Cardiac muscle cell (in vitro differentiated cells and primary cell): Measurements from ENCODE around the gene TBC1D4. TPM values are rescaled to one million over a fixed set of nuclear protein-coding genes. Genes with fewer than 3 reads are reported as not detected.

Experiments used
- DNase-seq, 2 donors: peaks; one replicate each; pipeline versions ENCODE4 v3.0.0 to v3.0.0-alpha.2; 2010 to 2017; ENCODE audit warnings: low read depth in 1 of 2, low spot score in 1 of 2
- H3K27ac ChIP-seq: fragments of 200-600 bp; sonication (generic); 2 replicates; pipeline ENCODE4 v1.5.1; 2016
- H3K27me3 ChIP-seq: fragments of 200-600 bp; sonication (generic); 2 replicates; pipeline ENCODE4 v1.6.0; 2016; ENCODE audit warnings: control low read depth
- H3K36me3 ChIP-seq: fragments of 200-600 bp; sonication (generic); 2 replicates; pipeline ENCODE4 v1.5.1; 2016; ENCODE audit warnings: control low read depth
- H3K4me1 ChIP-seq: fragments of 200-600 bp; sonication (generic); 2 replicates; pipeline ENCODE4 v1.8.1; 2017; ENCODE audit warnings: low read depth, mild to moderate bottlenecking, mixed run types
- H3K4me3 ChIP-seq: fragments of 200-600 bp; sonication (generic); 2 replicates; pipeline ENCODE4 v1.5.1; 2016; ENCODE audit warnings: mild to moderate bottlenecking
- H3K9me3 ChIP-seq: fragments of 200-600 bp; sonication (generic); 2 replicates; pipeline ENCODE4 v1.5.1; 2017; ENCODE audit warnings: low read depth, mild to moderate bottlenecking, control low read depth
- polyA plus RNA-seq: library from polyadenylated mRNA; unstranded; fragments of >200 nt; fragmentation: Nextera tagmentation; extraction: Ambion mirVana; gene quantifications from 2 replicates; pipeline ENCODE4 v1.2.1, GENCODE V29; 2016
- total RNA-seq: library from RNA; depleted of rRNA; stranded (reverse); fragments of >200 nt; gene quantifications from 2 replicates; pipeline ENCODE4 v1.2.3, GENCODE V29; 2016
- TF ChIP-seq, protein P1 (sequence below): IDR thresholded peaks from 2 replicates; pipeline ENCODE4 v1.5.1; 2012; ENCODE audit warnings: low read depth, mild to moderate bottlenecking, low read length

Gene TBC1D4
- total and polyA plus RNA-seq, 2 experiments from 2014 or later, result 14.8 to 43.7 TPM

- Histone ChIP-seq H3K36me3 (no peaks in the 10 kb centered on the region), H3K4me1 (no peaks in the 10 kb centered on the region), H3K27ac (no peak overlapping the region), H3K9me3 (no peaks in the 10 kb centered on the region), H3K27me3 (no peaks in the 10 kb centered on the region), H3K4me3 (no peak overlapping the region)
- TF ChIP-seq, protein P1, sequence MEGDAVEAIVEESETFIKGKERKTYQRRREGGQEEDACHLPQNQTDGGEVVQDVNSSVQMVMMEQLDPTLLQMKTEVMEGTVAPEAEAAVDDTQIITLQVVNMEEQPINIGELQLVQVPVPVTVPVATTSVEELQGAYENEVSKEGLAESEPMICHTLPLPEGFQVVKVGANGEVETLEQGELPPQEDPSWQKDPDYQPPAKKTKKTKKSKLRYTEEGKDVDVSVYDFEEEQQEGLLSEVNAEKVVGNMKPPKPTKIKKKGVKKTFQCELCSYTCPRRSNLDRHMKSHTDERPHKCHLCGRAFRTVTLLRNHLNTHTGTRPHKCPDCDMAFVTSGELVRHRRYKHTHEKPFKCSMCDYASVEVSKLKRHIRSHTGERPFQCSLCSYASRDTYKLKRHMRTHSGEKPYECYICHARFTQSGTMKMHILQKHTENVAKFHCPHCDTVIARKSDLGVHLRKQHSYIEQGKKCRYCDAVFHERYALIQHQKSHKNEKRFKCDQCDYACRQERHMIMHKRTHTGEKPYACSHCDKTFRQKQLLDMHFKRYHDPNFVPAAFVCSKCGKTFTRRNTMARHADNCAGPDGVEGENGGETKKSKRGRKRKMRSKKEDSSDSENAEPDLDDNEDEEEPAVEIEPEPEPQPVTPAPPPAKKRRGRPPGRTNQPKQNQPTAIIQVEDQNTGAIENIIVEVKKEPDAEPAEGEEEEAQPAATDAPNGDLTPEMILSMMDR, result no peak
- DNase-seq, result no peak
These were observed 55.5 kb downstream of the TBC1D4 start for GRCh38 chr13:75426421-75426820.

DNA sequence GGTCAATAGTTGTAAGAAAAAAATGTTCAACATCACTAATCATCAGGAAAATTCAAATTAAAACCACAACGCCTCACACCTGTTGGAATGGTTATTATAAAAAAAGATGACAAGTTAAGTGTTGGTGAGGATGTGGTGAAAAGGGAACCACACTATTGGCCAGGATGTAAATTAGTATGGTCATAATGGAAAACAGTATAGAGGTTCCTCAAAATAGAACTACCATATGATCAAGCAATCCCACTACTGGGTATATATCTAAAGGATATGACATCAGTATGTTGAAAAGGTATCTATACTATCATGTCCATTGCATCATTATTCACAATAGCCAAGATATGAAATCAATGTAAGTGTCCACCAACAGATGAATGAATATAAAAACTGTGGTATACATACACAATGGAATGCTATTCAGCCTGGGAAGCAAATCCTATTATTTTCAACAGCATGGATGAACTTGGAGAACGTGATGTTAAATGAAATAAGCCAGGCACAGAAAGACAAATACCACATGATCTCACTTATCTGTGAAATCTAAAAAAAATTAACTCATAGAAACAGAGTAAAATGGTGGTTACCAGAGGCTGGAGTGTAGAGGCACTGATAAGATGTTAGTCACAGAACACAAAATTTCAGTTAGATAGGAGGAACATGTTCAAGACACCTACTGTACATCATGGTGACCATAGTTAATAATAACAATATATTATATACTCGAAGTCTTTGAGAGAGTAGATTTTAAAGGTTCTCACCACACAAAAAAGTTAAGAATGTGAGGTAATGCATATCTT lies 56.6 kb downstream of the TBC1D4 start:
- Histone ChIP-seq H3K27ac (no peak overlapping the region), H3K4me3 (no peak overlapping the region), H3K9me3 (no peaks in the 10 kb centered on the region), H3K36me3 (no peaks in the 10 kb centered on the region), H3K4me1 (no peaks in the 10 kb centered on the region), H3K27me3 (no peaks in the 10 kb centered on the region)
- TF ChIP-seq, protein P1, result no peak
- DNase-seq, result no peak

DNA sequence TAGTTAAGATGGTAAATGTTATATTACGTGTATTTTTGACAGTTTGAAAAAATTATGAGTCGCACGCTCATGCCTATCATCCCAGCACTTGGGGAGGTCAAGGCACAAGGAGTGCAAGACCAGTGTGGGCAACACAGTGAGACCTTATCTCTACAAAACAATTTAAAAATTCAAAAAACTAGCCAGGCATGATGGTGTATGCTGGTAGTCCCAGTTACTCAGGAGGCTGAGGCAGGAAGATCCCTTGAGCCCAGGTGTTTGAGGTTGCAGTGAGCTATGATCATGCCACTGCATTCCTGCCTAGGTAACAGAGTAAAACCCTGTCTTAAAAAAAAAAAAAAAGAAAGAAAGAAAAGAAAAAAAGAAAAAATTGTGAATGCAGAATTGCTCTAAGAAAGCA lies 58.0 kb downstream of the TBC1D4 start:
- Histone ChIP-seq H3K27ac (no peak overlapping the region), H3K4me3 (no peak overlapping the region), H3K9me3 (no peaks in the 10 kb centered on the region), H3K36me3 (no peaks in the 10 kb centered on the region), H3K27me3 (no peaks in the 10 kb centered on the region), H3K4me1 (peaks cover 10% of the 10 kb centered on the region)
- no peak for DNase-seq
- TF ChIP-seq, protein P1, result no peak

DNA sequence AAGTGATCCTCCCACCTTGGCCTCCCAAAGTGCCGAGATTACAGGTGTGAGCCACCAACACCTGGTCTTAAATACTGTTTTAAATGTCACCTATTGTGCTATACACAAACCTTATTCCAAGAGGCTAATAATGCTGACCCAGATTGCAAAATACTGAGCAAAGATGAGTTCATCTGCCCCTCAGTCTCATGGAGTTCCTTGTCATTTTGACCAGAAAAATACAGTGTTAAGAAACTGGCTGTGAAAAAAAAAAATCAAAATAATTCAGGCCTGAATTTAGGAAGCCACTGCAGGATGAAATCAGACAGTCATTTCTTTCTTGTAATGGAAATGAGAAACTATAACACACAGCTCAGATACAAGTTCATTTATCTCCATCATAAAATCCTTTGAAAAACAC lies 59.9 kb downstream of the TBC1D4 start:
- H3K27me3 ChIP-seq, result no peaks in the 10 kb centered on the region
- no peaks in the 10 kb centered on the region for H3K9me3 ChIP-seq
- H3K4me1 ChIP-seq, result peaks cover 30% of the 10 kb centered on the region
- H3K36me3 ChIP-seq, result no peaks in the 10 kb centered on the region
- DNase-seq, result peak in 1 of 2 donors; percentile 20
- no peak overlapping the region for H3K4me3 ChIP-seq
- H3K27ac ChIP-seq, result no peak overlapping the region
- TF ChIP-seq, protein P1, result no peak

DNA sequence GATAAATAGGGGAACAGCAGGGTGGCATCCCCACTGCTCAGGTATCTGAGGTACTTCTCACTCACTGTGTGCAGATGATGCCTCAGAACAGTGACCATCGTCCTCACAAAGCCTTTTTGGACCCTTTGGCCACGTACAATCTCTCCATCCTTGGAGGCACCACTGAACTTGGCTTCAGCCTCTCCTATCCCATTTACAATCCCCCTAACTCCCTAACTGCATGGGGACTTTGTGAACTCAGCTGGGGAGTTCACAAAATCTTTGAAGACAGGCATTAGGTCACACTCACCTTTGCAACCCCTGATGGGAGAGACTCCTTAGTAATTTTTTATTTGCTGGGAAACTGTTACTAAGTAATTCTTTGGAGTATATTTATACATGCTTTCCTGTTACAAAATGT lies 60.8 kb downstream of the TBC1D4 start:
- no peak for DNase-seq
- TF ChIP-seq, protein P1, result no peak
- Histone ChIP-seq H3K27ac (no peak overlapping the region), H3K9me3 (no peaks in the 10 kb centered on the region), H3K36me3 (no peaks in the 10 kb centered on the region), H3K4me3 (no peak overlapping the region), H3K27me3 (no peaks in the 10 kb centered on the region), H3K4me1 (peaks cover 37% of the 10 kb centered on the region)
